Measurements from ENCODE around the gene CYP26C1.

CYP26C1 gene

GRCh38 chr10:93077860-93078337 lies 17.3 kb downstream of the CYP26C1 start:
- peaks cover 21 to 47% (median 30%) of the 10 kb centered on the region in 5 donors for H3K27me3 ChIP-seq (ENCODE audit: control insufficient read depth in 5 of 5, insufficient read depth in 4 of 5, low read length in 5 of 5)
- no peak overlapping the region for H3K27ac ChIP-seq (ENCODE audit: low read depth, low read length)
- H3K9me3 ChIP-seq (ENCODE audit: control insufficient read depth in 5 of 5, low read length in 5 of 5) = no peaks in the 10 kb centered on the region
- H3K4me3 ChIP-seq (ENCODE audit: low read depth in 1 of 5, low read length in 5 of 5) = no peak overlapping the region
- H3K4me1 ChIP-seq (ENCODE audit: control insufficient read depth in 5 of 5, insufficient read depth in 5 of 5, low read length in 5 of 5) = peaks cover 0 to 38% (median 31%) of the 10 kb centered on the region in 5 donors
- no peak overlapping the region for H3K9ac ChIP-seq (ENCODE audit: low read length in 5 of 5)
- H3K36me3 ChIP-seq (ENCODE audit: control insufficient read depth in 5 of 5, insufficient read depth in 5 of 5, low read length in 5 of 5) = no peaks in the 10 kb centered on the region

GRCh38 chr10:93079663-93080349 lies 19.2 kb downstream of the CYP26C1 start:
- Histone ChIP-seq H3K4me1 (ENCODE audit: control insufficient read depth in 5 of 5, insufficient read depth in 5 of 5, low read length in 5 of 5) (peaks cover 0 to 19% (median 12%) of the 10 kb centered on the region in 5 donors), H3K4me3 (ENCODE audit: low read depth in 1 of 5, low read length in 5 of 5) (peak overlapping the region in 1 of 5 donors; percentile 19), H3K36me3 (ENCODE audit: control insufficient read depth in 5 of 5, insufficient read depth in 5 of 5, low read length in 5 of 5) (no peaks in the 10 kb centered on the region), H3K27ac (ENCODE audit: low read depth, low read length) (no peak overlapping the region), H3K9ac (ENCODE audit: low read length in 5 of 5) (no peak overlapping the region), H3K9me3 (ENCODE audit: control insufficient read depth in 5 of 5, low read length in 5 of 5) (no peaks in the 10 kb centered on the region), H3K27me3 (ENCODE audit: control insufficient read depth in 5 of 5, insufficient read depth in 4 of 5, low read length in 5 of 5) (peaks cover 9 to 29% (median 13%) of the 10 kb centered on the region in 5 donors)

GRCh38 chr10:93080350-93081046 lies 19.9 kb downstream of the CYP26C1 start:
- peaks cover 4 to 22% (median 7%) of the 10 kb centered on the region in 5 donors for H3K27me3 ChIP-seq (ENCODE audit: control insufficient read depth in 5 of 5, insufficient read depth in 4 of 5, low read length in 5 of 5)
- no peaks in the 10 kb centered on the region for H3K9me3 ChIP-seq (ENCODE audit: control insufficient read depth in 5 of 5, low read length in 5 of 5)
- H3K4me1 ChIP-seq (ENCODE audit: control insufficient read depth in 5 of 5, insufficient read depth in 5 of 5, low read length in 5 of 5) = peaks cover 0 to 18% (median 8%) of the 10 kb centered on the region in 5 donors
- H3K36me3 ChIP-seq (ENCODE audit: control insufficient read depth in 5 of 5, insufficient read depth in 5 of 5, low read length in 5 of 5) = no peaks in the 10 kb centered on the region
- no peak overlapping the region for H3K27ac ChIP-seq (ENCODE audit: low read depth, low read length)
- no peak overlapping the region for H3K9ac ChIP-seq (ENCODE audit: low read length in 5 of 5)
- H3K4me3 ChIP-seq (ENCODE audit: low read depth in 1 of 5, low read length in 5 of 5) = peak overlapping the region in 1 of 5 donors; percentile 19

- Histone ChIP-seq H3K27me3 (ENCODE audit: control insufficient read depth in 5 of 5, insufficient read depth in 4 of 5, low read length in 5 of 5) (peaks cover 0 to 17% (median 6%) of the 10 kb centered on the region in 5 donors), H3K4me1 (ENCODE audit: control insufficient read depth in 5 of 5, insufficient read depth in 5 of 5, low read length in 5 of 5) (peaks cover 0 to 18% (median 8%) of the 10 kb centered on the region in 5 donors), H3K27ac (ENCODE audit: low read depth, low read length) (no peak overlapping the region), H3K9ac (ENCODE audit: low read length in 5 of 5) (no peak overlapping the region), H3K4me3 (ENCODE audit: low read depth in 1 of 5, low read length in 5 of 5) (no peak overlapping the region), H3K9me3 (ENCODE audit: control insufficient read depth in 5 of 5, low read length in 5 of 5) (no peaks in the 10 kb centered on the region), H3K36me3 (ENCODE audit: control insufficient read depth in 5 of 5, insufficient read depth in 5 of 5, low read length in 5 of 5) (no peaks in the 10 kb centered on the region)
Observed at GRCh38 chr10:93081318-93081717, 20.7 kb downstream of the CYP26C1 start.

GRCh38 chr10:93081834-93082233 lies 21.2 kb downstream of the CYP26C1 start:
- Histone ChIP-seq H3K9me3 (ENCODE audit: control insufficient read depth in 5 of 5, low read length in 5 of 5) (no peaks in the 10 kb centered on the region), H3K9ac (ENCODE audit: low read length in 5 of 5) (no peak overlapping the region), H3K36me3 (ENCODE audit: control insufficient read depth in 5 of 5, insufficient read depth in 5 of 5, low read length in 5 of 5) (no peaks in the 10 kb centered on the region), H3K4me1 (ENCODE audit: control insufficient read depth in 5 of 5, insufficient read depth in 5 of 5, low read length in 5 of 5) (peaks cover 0 to 18% (median 8%) of the 10 kb centered on the region in 5 donors), H3K4me3 (ENCODE audit: low read depth in 1 of 5, low read length in 5 of 5) (no peak overlapping the region), H3K27ac (ENCODE audit: low read depth, low read length) (no peak overlapping the region), H3K27me3 (ENCODE audit: control insufficient read depth in 5 of 5, insufficient read depth in 4 of 5, low read length in 5 of 5) (peaks cover 0 to 17% (median 6%) of the 10 kb centered on the region in 5 donors)

- no peak overlapping the region for H3K4me3 ChIP-seq (ENCODE audit: low read depth in 1 of 5, low read length in 5 of 5)
- peaks cover 0 to 17% (median 4%) of the 10 kb centered on the region in 5 donors for H3K27me3 ChIP-seq (ENCODE audit: control insufficient read depth in 5 of 5, insufficient read depth in 4 of 5, low read length in 5 of 5)
- H3K27ac ChIP-seq (ENCODE audit: low read depth, low read length) = no peak overlapping the region
- H3K4me1 ChIP-seq (ENCODE audit: control insufficient read depth in 5 of 5, insufficient read depth in 5 of 5, low read length in 5 of 5) = peaks cover 0 to 14% (median 8%) of the 10 kb centered on the region in 5 donors
- no peaks in the 10 kb centered on the region for H3K36me3 ChIP-seq (ENCODE audit: control insufficient read depth in 5 of 5, insufficient read depth in 5 of 5, low read length in 5 of 5)
- H3K9me3 ChIP-seq (ENCODE audit: control insufficient read depth in 5 of 5, low read length in 5 of 5) = no peaks in the 10 kb centered on the region
- H3K9ac ChIP-seq (ENCODE audit: low read length in 5 of 5) = no peak overlapping the region
Observed at GRCh38 chr10:93083743-93084539, 23.3 kb downstream of the CYP26C1 start.

GRCh38 chr10:93085272-93085859 lies 24.8 kb downstream of the CYP26C1 start:
- Histone ChIP-seq H3K4me1 (ENCODE audit: control insufficient read depth in 5 of 5, insufficient read depth in 5 of 5, low read length in 5 of 5) (peaks cover 0 to 2% (median 0%) of the 10 kb centered on the region in 5 donors), H3K27ac (ENCODE audit: low read depth, low read length) (no peak overlapping the region)

GRCh38 chr10:93086289-93086688 lies 25.7 kb downstream of the CYP26C1 start:
- no peaks in the 10 kb centered on the region for H3K36me3 ChIP-seq (ENCODE audit: control insufficient read depth in 5 of 5, insufficient read depth in 5 of 5, low read length in 5 of 5)
- no peak overlapping the region for H3K27ac ChIP-seq (ENCODE audit: low read depth, low read length)
- H3K4me3 ChIP-seq (ENCODE audit: low read depth in 1 of 5, low read length in 5 of 5) = no peak overlapping the region
- H3K27me3 ChIP-seq (ENCODE audit: control insufficient read depth in 5 of 5, insufficient read depth in 4 of 5, low read length in 5 of 5) = peaks cover 0 to 4% (median 0%) of the 10 kb centered on the region in 5 donors
- no peaks in the 10 kb centered on the region for H3K9me3 ChIP-seq (ENCODE audit: control insufficient read depth in 5 of 5, low read length in 5 of 5)
- H3K4me1 ChIP-seq (ENCODE audit: control insufficient read depth in 5 of 5, insufficient read depth in 5 of 5, low read length in 5 of 5) = no peaks in the 10 kb centered on the region
- no peak overlapping the region for H3K9ac ChIP-seq (ENCODE audit: low read length in 5 of 5)

More at GRCh38 chr10:93085272-93085859, 24.8 kb downstream of the CYP26C1 start:
- Histone ChIP-seq H3K9me3 (ENCODE audit: control insufficient read depth in 5 of 5, low read length in 5 of 5) (no peaks in the 10 kb centered on the region), H3K36me3 (ENCODE audit: control insufficient read depth in 5 of 5, insufficient read depth in 5 of 5, low read length in 5 of 5) (no peaks in the 10 kb centered on the region), H3K4me3 (ENCODE audit: low read depth in 1 of 5, low read length in 5 of 5) (no peak overlapping the region), H3K9ac (ENCODE audit: low read length in 5 of 5) (no peak overlapping the region), H3K27me3 (ENCODE audit: control insufficient read depth in 5 of 5, insufficient read depth in 4 of 5, low read length in 5 of 5) (peaks cover 0 to 11% (median 4%) of the 10 kb centered on the region in 5 donors)

GRCh38 chr10:93087846-93088245 lies 27.2 kb downstream of the CYP26C1 start:
- H3K9ac ChIP-seq (ENCODE audit: low read length in 5 of 5) = no peak overlapping the region
- no peaks in the 10 kb centered on the region for H3K27me3 ChIP-seq (ENCODE audit: control insufficient read depth in 5 of 5, insufficient read depth in 4 of 5, low read length in 5 of 5)
- H3K4me1 ChIP-seq (ENCODE audit: control insufficient read depth in 5 of 5, insufficient read depth in 5 of 5, low read length in 5 of 5) = no peaks in the 10 kb centered on the region

More at GRCh38 chr10:93087846-93088245, 27.2 kb downstream of the CYP26C1 start:
- no peaks in the 10 kb centered on the region for H3K9me3 ChIP-seq (ENCODE audit: control insufficient read depth in 5 of 5, low read length in 5 of 5)
- no peak overlapping the region for H3K27ac ChIP-seq (ENCODE audit: low read depth, low read length)
- no peaks in the 10 kb centered on the region for H3K36me3 ChIP-seq (ENCODE audit: control insufficient read depth in 5 of 5, insufficient read depth in 5 of 5, low read length in 5 of 5)
- no peak overlapping the region for H3K4me3 ChIP-seq (ENCODE audit: low read depth in 1 of 5, low read length in 5 of 5)

Measured in subcutaneous abdominal adipose tissue (tissue), 5 donors.